ENCODE data around the gene TCHP. TPM values are rescaled to one million over a fixed set of nuclear protein-coding genes. Genes with fewer than 3 reads are reported as not detected.

Gene TCHP
- total RNA-seq, 4 donors from 2014 or later, result 17.1 to 31.6 (median 21.0) TPM

DNA sequence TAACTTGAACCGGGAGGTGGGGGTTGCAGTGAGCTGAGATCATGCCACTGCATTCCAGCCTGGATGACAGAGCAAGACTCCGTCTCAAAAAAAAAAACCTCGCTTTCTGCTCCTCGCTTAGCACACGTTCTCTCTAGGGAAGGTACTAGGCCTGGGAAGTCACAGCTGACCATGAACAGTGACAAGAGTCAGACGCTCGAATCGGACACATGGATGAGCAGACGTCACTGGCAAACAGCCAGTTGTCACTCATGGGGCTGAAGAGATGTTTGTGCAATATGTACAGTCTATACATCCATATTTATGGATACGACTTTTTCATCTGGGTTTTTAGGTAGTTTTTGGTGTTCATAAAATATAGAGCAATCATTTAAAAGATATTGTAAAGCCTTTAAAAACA lies 19.4 kb downstream of the TCHP start:
- WGBS, result 72% methylated on average over 10 of the region's 10 CpGs
- TF ChIP-seq POLR2A (IDR thresholded peaks at IDR 0.05; ENCODE audit: low read depth), result no peak
- TF ChIP-seq, protein P1, sequence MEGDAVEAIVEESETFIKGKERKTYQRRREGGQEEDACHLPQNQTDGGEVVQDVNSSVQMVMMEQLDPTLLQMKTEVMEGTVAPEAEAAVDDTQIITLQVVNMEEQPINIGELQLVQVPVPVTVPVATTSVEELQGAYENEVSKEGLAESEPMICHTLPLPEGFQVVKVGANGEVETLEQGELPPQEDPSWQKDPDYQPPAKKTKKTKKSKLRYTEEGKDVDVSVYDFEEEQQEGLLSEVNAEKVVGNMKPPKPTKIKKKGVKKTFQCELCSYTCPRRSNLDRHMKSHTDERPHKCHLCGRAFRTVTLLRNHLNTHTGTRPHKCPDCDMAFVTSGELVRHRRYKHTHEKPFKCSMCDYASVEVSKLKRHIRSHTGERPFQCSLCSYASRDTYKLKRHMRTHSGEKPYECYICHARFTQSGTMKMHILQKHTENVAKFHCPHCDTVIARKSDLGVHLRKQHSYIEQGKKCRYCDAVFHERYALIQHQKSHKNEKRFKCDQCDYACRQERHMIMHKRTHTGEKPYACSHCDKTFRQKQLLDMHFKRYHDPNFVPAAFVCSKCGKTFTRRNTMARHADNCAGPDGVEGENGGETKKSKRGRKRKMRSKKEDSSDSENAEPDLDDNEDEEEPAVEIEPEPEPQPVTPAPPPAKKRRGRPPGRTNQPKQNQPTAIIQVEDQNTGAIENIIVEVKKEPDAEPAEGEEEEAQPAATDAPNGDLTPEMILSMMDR (IDR thresholded peaks at IDR 0.05), result no peak
- no peak for TF ChIP-seq POLR2AphosphoS5 (IDR thresholded peaks at IDR 0.05)
- TF ChIP-seq EP300 (IDR thresholded peaks at IDR 0.05), result no peak

DNA sequence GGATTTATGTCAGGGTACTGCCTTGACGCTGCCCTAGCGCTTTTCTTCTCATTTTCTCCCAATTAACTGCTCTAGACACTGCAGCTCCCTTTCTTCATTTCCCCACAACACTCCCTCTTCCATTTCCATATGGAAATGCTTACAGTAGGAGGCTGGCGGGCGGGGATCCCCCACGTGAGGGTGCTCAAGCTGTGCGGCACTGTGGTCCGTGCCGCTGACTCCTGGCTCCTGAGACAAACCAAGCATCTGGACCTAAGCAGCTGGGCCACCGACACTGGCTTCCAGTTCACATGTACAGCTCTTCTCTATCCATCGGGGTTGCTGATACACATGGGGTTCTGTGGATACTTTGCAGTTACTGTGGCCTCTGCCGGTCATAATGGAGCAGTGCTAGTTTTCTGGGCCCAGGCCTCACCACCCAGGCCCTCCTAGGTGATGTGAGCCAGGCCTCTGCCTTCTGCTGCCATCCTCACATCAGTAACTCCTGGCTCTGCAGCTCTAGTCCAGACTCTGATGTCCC lies 20.2 kb downstream of the TCHP start:
- H3K9me3 ChIP-seq, result no peaks in the 10 kb centered on the region
- H3K4me1 ChIP-seq, result no peaks in the 10 kb centered on the region
- H3K36me3 ChIP-seq, result peaks cover 34 to 80% (median 73%) of the 10 kb centered on the region in 4 donors
- intact Hi-C loops (cut with DNase I), result no loop called here
- no peak overlapping the region for H3K4me3 ChIP-seq
- TF ChIP-seq EP300 (IDR thresholded peaks at IDR 0.05), result no peak
- no peak for TF ChIP-seq POLR2A (IDR thresholded peaks at IDR 0.05; ENCODE audit: low read depth)
- TF ChIP-seq, protein P1 (IDR thresholded peaks at IDR 0.05), result no peak
- no peak for TF ChIP-seq POLR2AphosphoS5 (IDR thresholded peaks at IDR 0.05)
- no peak overlapping the region for H3K27ac ChIP-seq (replicated peaks in 1 of 4)
- no peak for DNase-seq (ENCODE audit: extremely low spot score)
- 92% methylated on average over 11 of the region's 11 CpGs for WGBS
- no peaks in the 10 kb centered on the region for H3K27me3 ChIP-seq

More for the DNA sequence above, 19.4 kb downstream of the TCHP start:
- intact Hi-C loops (cut with DNase I), result no loop called here
- H3K4me3 ChIP-seq, result no peak overlapping the region
- peaks cover 43 to 88% (median 78%) of the 10 kb centered on the region in 4 donors for H3K36me3 ChIP-seq
- H3K27me3 ChIP-seq, result no peaks in the 10 kb centered on the region
- no peaks in the 10 kb centered on the region for H3K9me3 ChIP-seq
- no peak for DNase-seq (ENCODE audit: extremely low spot score)
- H3K27ac ChIP-seq (replicated peaks in 1 of 4), result no peak overlapping the region
- no peaks in the 10 kb centered on the region for H3K4me1 ChIP-seq

DNA sequence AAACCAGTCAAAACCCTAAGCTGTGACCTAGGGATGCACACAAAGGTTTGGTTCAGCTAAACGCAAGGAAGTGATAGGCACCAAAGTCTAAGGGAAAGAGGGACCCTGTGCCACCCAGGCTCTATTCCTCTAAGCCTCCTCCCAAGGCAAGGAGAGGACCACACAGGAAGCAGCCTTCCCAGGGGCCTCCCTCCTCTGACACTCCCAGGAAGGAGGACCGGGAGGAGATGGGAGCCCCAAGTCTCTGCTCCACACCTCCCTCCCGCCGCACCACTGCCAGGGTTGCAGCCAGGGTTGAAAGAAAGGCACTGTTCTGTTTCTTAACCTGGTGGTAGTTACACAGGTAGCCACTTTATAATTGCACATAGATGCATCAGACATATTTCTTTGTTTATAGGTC lies 21.9 kb downstream of the TCHP start:
- no peaks in the 10 kb centered on the region for H3K27me3 ChIP-seq
- peaks cover 18 to 76% (median 66%) of the 10 kb centered on the region in 4 donors for H3K36me3 ChIP-seq
- no peak overlapping the region for H3K4me3 ChIP-seq
- DNase-seq (ENCODE audit: extremely low spot score), result no peak
- intact Hi-C loops (cut with DNase I), result no loop called here
- WGBS, result 76% methylated on average over 4 of the region's 4 CpGs
- no peaks in the 10 kb centered on the region for H3K4me1 ChIP-seq
- TF ChIP-seq, protein P1 (IDR thresholded peaks at IDR 0.05), result no peak
- TF ChIP-seq POLR2A (IDR thresholded peaks at IDR 0.05; ENCODE audit: low read depth), result no peak
- no peak for TF ChIP-seq EP300 (IDR thresholded peaks at IDR 0.05)
- no peak for TF ChIP-seq POLR2AphosphoS5 (IDR thresholded peaks at IDR 0.05)
- no peak overlapping the region for H3K27ac ChIP-seq (replicated peaks in 1 of 4)
- no peaks in the 10 kb centered on the region for H3K9me3 ChIP-seq

DNA sequence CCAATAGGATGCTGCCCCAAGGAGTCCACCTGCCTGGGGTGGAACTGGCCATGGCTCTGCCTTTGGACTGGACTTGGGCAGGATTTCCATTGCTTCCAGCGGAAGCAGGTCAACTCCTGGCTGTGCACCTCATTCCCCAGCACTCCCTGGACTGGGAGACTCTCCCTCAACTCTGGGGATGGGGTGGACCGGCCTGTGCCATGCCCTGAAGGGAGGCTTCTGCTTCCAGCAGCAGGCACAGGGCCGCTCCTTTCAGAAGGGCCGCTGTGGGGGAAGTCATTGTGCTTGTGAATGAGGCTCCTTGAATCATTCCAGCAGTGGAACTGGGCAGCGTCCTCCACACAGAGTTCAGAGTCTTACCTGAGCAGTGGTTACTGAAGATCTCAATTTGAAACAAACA lies 23.0 kb downstream of the TCHP start:
- Histone ChIP-seq H3K4me3 (no peak overlapping the region), H3K4me1 (no peaks in the 10 kb centered on the region), H3K27ac (replicated peaks in 1 of 4) (no peak overlapping the region), H3K27me3 (no peaks in the 10 kb centered on the region), H3K36me3 (peaks cover 9 to 73% (median 57%) of the 10 kb centered on the region in 4 donors), H3K9me3 (no peaks in the 10 kb centered on the region)
- DNase-seq (ENCODE audit: extremely low spot score), result no peak
- WGBS, result 100% methylated on average over 3 of the region's 5 CpGs
- intact Hi-C loops (cut with DNase I), result no loop called here
- no peak for TF ChIP-seq POLR2A (IDR thresholded peaks at IDR 0.05; ENCODE audit: low read depth)
- TF ChIP-seq, protein P1 (IDR thresholded peaks at IDR 0.05), result no peak
- no peak for TF ChIP-seq POLR2AphosphoS5 (IDR thresholded peaks at IDR 0.05)
- no peak for TF ChIP-seq EP300 (IDR thresholded peaks at IDR 0.05)
